Activated T-helper 2 cell treated with anti-CD3 and anti-CD28 coated beads, Interferon-gamma antibody, Interleukin-2, Interleukin-4, amounts not matched to agents 10 μg/mL and 5 μg/mL and 100 μg/mL, durations not matched to agents 14 hours and 24 hours and 36 hours (primary cell): ENCODE data around the gene RNASE7. TPM values are rescaled to one million over a fixed set of nuclear protein-coding genes. Genes with fewer than 3 reads are reported as not detected.

Experiments
- DNase-seq: peaks from one replicate; pipeline ENCODE4 v3.0.0; 2021; ENCODE audit warnings: low spot score
- H3K27ac Mint-ChIP-seq: one replicate; pipeline ENCODE4 v1.8.0; 2021; ENCODE audit warnings: mixed read lengths
- H3K27me3 Mint-ChIP-seq: one replicate; pipeline ENCODE4 v1.8.0; 2021; ENCODE audit warnings: low read depth, mixed read lengths
- H3K36me3 Mint-ChIP-seq: one replicate; pipeline ENCODE4 v1.8.0; 2021; ENCODE audit warnings: low read depth, mixed read lengths
- H3K4me1 Mint-ChIP-seq: one replicate; pipeline ENCODE4 v1.8.0; 2021; ENCODE audit warnings: low read depth, mixed read lengths
- H3K4me3 Mint-ChIP-seq: one replicate; pipeline ENCODE4 v1.8.0; 2021; ENCODE audit warnings: low read depth, mild to moderate bottlenecking, moderate library complexity, mixed read lengths
- H3K9me3 Mint-ChIP-seq: one replicate; pipeline ENCODE4 v1.8.0; 2021; ENCODE audit warnings: mixed read lengths
- intact Hi-C: fragments of 100-400 bp; cut with micrococcal nuclease; formaldehyde crosslinking; loops from one replicate; pipeline ENCODE4 v1.15.1; 2023
- total RNA-seq: library from RNA; stranded (reverse); gene quantifications from 2 replicates; pipeline ENCODE4 v1.2.3, GENCODE V29; 2022

Gene RNASE7
- total RNA-seq, 1 donor from 2014 or later: not detected

DNA sequence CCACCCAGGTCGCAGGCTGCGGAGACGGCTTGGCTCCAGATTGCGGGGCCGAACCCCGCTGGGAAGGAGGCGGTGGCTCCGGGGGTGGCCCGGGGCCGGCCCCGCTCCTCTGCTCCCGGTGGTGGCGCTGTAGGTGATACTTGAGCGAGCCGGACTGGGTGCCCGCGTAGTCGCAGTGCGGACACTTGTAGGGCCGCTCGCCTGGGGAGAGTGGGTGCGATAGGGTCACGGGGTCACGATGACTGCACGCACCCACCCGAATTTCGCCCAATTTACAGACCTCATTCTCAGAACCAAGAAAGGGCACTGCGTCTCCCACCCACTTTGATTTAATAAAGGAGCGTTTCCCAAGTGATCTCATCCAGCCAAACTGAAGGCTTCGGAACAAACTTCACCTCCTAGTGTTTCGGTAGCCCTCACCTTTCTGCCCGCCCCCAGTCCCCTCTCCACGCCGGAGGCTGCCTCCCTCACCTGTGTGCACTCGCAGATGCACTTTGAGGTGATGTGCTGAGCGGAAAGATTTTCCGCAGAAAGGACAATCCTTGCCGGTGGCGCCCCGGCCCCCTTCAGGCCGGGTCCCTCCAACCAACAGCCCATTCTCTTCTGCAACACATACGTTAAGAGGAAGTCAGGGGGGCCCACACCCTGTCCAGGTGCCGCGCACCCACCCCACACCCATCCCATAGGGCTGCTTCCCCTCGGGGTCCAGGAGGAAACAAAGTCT lies 48.9 kb downstream of the RNASE7 start:
- H3K9me3 Mint-ChIP-seq: no peaks in the 10 kb centered on the region
- H3K36me3 Mint-ChIP-seq: peaks cover 8% of the 10 kb centered on the region
- peaks cover 8% of the 10 kb centered on the region for H3K27me3 Mint-ChIP-seq
- H3K4me3 Mint-ChIP-seq: no peak overlapping the region
- DNase-seq: no peak
- intact Hi-C loops: no loop called here
- H3K4me1 Mint-ChIP-seq: peaks cover 13% of the 10 kb centered on the region
- H3K27ac Mint-ChIP-seq: no peak overlapping the region

DNA sequence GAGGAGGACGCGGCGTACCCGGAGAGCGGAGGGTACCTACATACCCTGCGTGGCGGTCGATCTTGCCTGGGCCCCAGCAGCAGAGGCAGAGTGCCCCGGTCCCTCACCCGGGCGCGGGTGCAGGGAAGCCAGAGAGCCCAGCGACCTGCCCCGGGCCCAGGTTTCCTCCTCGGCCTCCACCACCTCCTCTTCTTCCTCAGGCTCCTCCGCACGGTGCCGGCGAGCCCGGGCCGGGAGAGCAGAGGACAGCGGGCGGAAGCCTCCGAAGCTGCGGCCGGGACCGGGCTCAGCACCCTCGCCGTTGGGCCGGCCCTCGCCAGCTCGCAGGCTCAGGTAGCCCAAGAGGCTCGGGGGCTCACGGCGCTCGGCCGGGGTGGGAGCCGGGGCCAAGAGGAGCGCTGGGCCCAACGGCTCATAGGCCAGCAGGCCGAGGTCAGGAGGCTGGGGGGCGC lies 49.7 kb downstream of the RNASE7 start:
- H3K27ac Mint-ChIP-seq: no peak overlapping the region
- H3K36me3 Mint-ChIP-seq: peaks cover 8% of the 10 kb centered on the region
- no peak overlapping the region for H3K4me3 Mint-ChIP-seq
- peaks cover 8% of the 10 kb centered on the region for H3K27me3 Mint-ChIP-seq
- H3K4me1 Mint-ChIP-seq: peaks cover 9% of the 10 kb centered on the region
- H3K9me3 Mint-ChIP-seq: no peaks in the 10 kb centered on the region
- DNase-seq: no peak
- intact Hi-C loops: loop anchor here (1.0 kb wide), 3 partner anchors 12 to 78 kb away; no protein-coding TSS in a partner anchor

DNA sequence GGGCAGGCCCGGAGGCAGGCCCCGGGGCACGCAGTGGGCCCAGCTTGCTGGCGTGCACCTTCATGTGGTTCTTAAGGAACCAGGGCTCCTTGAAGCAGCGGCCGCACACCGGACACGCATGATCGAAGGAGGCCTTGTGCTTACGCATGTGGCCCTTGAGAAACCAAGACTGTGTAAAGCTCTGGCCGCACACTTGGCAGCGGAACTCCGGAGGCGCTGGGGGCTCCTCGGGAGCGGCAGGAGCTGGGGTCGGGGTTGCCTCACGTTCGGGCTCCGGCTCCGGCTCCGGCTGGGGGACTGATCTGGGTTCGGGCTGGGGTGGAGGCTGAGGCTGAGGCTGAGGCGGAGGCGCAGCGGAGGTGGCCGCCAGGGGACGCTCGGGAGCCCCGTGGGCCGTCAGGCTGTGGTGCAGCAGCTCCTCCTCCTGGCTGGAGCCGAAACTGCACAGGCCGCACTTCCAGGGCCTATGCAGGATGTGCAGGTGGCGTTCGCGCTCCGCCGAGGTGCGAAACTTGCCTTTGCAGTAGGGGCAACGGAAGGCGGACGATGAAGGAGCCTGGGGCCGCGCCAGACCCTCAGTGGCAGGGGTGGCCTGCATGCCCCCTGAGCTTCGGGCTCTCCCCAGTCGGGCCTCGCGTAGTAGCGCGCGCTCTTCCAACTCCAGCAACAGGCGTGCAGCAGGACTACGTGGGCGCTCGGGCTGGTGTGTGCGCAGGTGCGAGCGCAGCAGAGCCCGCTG lies 50.3 kb downstream of the RNASE7 start:
- Mint-ChIP-seq H3K9me3 (no peaks in the 10 kb centered on the region), H3K36me3 (peaks cover 8% of the 10 kb centered on the region), H3K4me1 (peaks cover 11% of the 10 kb centered on the region), H3K27ac (no peak overlapping the region), H3K4me3 (no peak overlapping the region), H3K27me3 (peaks cover 11% of the 10 kb centered on the region)
- intact Hi-C loops: loop anchor here (1.0 kb wide), 3 partner anchors 12 to 78 kb away; no protein-coding TSS in a partner anchor
- DNase-seq: peak; percentile 83

DNA sequence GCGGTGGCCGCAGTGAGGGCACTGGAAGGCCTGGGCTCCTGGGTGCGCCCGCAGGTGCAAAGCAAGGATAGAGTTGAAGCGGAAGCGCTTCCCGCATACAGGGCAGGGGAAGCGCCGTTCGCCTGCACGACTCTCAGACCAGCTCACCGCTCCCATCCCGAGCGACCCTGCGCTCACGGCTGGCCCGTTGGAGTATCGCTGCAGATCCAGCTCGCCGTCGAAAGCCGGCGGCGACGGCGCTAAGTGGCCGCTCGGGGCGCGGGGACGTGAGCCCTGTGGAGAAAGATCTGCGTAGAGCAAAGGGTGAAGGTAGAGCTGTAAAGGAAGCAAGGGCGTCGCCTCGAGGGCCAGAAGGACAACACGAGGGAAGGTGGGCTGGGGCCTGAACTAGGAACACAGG lies 50.9 kb downstream of the RNASE7 start:
- H3K9me3 Mint-ChIP-seq: no peaks in the 10 kb centered on the region
- H3K27me3 Mint-ChIP-seq: peaks cover 11% of the 10 kb centered on the region
- peaks cover 8% of the 10 kb centered on the region for H3K36me3 Mint-ChIP-seq
- no peak overlapping the region for H3K27ac Mint-ChIP-seq
- H3K4me3 Mint-ChIP-seq: no peak overlapping the region
- intact Hi-C loops: no loop called here
- DNase-seq: no peak
- H3K4me1 Mint-ChIP-seq: peaks cover 8% of the 10 kb centered on the region

Other genes with a start within 250 kb of the RNASE7 start
- not detected in 2 replicates for gene RNASE1, start 239.5 kb upstream of the RNASE7 start, total RNA-seq
- gene RNASE3, start 151.0 kb upstream of the RNASE7 start, total RNA-seq: not detected in 2 replicates
- gene RNASE2, start 86.9 kb upstream of the RNASE7 start, total RNA-seq: not detected in 2 replicates
- 93.7 and 102 TPM in 2 replicates for gene METTL17, start 52.4 kb upstream of the RNASE7 start, total RNA-seq
- gene SLC39A2, start 43.1 kb upstream of the RNASE7 start, total RNA-seq: 0.18 and 0.30 TPM in 2 replicates
- 1.1 and 1.8 TPM in 2 replicates for gene NDRG2, start 17.3 kb upstream of the RNASE7 start, total RNA-seq
- gene TPPP2, start 12.1 kb upstream of the RNASE7 start, total RNA-seq: not detected in 2 replicates
- not detected in 2 replicates for gene RNASE13, start 7.6 kb upstream of the RNASE7 start, total RNA-seq
- gene RNASE8, start 15.5 kb downstream of the RNASE7 start, total RNA-seq: not detected in 2 replicates
- 0.05 and 0.16 TPM in 2 replicates for gene ARHGEF40, start 27.9 kb downstream of the RNASE7 start, total RNA-seq
- 9.4 and 11.0 TPM in 2 replicates for gene ZNF219, start 56.3 kb downstream of the RNASE7 start, total RNA-seq
- not detected in 2 replicates for gene TMEM253, start 58.7 kb downstream of the RNASE7 start, total RNA-seq
- gene OR5AU1, start 113.7 kb downstream of the RNASE7 start, total RNA-seq: not detected in 2 replicates
- 972 and 976 TPM in 2 replicates for gene HNRNPC, start 227.1 kb downstream of the RNASE7 start, total RNA-seq
- not detected in 2 replicates for gene RPGRIP1, start 237.7 kb downstream of the RNASE7 start, total RNA-seq